ENCODE results near the gene MSRB3.
"Not testable (repeated sequence)": the region's sequence is repeated elsewhere in the genome, so short reads cannot be mapped to it uniquely, and the experiment has no call there.

Gene MSRB3

DNA sequence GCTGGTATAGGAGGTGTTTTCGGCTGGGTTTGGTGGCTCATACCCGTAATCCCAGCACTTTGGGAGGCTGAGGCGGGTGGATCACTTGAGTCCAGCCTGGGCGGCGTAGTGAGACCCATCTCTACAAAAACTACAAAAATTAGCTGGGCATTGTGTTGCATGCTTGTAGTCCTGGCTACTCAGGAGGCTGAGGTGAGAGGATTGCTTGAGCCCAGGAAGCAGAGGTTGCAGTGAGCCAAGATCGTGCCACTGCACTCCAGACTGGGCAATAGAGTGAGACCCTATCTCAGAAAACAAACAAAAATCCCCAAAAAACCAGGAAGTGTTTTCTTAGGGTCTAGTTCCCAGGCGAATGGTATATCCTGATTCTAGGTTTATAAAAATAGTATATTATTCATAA lies 7.0 kb downstream of the MSRB3 start:
- in situ Hi-C loops (cut with MboI; ENCODE audit: low sequenced_read_pairs) = not testable (repeated sequence)

DNA sequence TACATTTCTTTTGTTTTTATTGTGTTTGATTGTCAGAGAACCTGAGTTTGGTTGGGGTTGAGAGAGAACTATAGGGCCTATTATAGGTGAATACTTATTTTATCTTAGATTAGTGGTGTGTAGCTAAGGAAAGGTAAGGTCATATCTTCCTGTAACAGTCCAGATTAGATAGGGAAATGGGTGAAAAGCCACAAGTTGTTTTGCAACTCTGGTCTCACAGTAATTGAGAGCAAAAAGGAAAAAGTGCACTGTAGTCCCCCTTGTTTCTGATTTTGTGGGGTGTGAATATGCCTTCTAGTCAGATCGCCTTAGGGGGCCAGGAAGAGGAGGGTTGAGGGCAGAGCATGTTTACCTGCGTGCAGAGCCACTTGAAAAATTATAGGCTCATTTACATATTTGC lies 8.9 kb downstream of the MSRB3 start:
- in situ Hi-C loops (cut with MboI; ENCODE audit: low sequenced_read_pairs) = no loop called here

DNA sequence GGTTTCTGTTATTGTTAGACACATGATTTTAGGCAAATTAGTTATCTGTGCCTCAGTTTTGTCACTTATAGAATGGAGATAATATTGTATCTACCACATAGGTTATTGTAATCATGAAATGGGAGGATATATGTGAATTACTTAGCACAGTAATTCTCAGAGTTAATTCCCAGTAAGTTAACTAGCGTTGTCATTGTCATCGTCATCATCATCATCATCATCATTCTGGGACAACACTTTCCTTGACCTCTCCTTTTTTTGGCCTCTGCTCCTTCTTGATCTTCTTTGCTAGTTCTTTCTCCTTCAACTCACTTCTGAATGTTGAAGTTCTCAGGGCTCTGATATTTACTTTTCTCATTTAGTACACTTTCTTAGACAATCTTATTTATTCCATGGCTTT lies 13.8 kb downstream of the MSRB3 start:
- in situ Hi-C loops (cut with MboI; ENCODE audit: low sequenced_read_pairs) = no loop called here

DNA sequence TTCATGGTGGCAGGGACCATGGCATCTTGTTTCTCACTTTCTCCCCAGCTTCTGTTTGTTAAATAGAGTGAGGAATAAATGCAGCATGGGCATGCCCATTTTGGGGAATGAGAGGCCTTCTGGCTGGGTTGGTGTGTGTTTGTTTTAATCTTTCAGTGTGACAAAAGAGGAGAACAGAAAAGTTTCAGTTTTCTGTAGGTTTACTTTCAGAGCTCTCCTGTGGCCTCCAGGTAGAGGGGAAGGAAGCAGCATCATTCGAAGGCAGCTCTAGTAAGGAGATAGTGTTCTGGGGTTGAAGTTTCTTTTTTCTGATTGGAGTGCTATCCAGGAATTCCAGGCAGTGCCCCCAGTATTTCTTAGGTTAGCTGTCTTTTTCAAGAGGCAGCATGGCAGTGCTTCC lies 15.3 kb downstream of the MSRB3 start:
- in situ Hi-C loops (cut with MboI; ENCODE audit: low sequenced_read_pairs) = no loop called here

DNA sequence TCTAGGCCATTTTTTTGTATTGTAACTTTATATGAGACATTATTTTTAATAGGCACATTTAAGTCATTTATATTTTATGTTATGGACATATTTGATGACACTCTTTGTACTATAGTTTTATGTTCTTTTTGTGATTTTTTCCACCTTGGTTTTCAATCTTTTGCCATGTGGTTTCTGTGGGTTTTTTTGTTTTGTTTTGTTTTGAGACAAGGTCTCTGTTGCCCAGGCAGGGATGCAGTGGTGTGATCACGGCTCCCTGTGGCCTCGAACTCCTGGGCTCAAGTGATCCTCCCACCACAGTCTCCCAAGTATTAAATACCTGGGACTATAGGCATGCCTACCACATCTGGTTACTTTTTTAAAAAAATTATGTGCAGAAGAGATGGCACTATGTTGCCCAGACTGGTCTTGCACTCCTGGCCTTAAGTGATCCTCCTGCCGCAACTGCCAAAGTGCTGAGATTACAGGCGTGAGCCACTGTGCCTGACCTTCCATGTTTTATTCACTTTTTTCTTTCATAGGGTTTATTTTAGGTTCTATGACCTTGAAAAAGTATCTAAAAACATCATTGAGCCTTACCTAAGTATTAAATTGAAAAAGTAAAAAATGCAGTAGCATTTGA lies 16.3 kb downstream of the MSRB3 start:
- in situ Hi-C loops (cut with MboI; ENCODE audit: low sequenced_read_pairs) = no loop called here

DNA sequence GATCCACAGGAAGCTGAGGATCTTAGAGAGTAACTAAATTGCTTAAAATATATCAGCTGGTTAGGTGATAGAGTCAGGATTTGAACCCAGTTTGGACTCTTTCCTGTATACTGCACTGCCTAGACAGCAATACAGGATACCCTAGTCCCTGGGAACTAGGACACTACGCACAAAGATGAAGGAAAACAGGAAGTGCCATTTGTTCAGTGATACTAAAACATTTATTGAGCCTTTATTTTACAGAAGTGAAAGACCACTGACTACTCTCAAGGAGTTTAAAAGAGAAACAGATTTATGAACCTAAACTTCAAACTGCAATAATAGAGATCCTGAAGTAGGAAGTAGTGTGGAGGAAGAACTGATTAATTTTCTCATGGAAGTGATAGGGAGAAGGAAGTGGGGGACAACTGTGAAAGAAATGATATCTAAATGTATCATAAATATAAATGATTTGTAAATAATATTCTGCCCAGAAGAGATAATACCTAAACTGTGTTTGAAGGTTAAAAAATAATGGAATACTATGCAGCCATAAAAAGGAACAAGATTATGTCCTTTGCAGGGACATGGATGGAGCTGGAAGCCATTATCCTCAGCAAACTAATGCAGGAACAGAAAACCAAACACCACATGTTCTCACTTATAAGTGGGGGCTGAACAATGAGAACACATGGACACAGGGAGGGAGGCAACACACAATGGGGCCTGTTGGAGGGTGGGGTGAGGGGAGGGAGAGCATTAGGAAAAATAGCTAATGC lies 18.2 kb downstream of the MSRB3 start:
- in situ Hi-C loops (cut with MboI; ENCODE audit: low sequenced_read_pairs) = no loop called here

DNA sequence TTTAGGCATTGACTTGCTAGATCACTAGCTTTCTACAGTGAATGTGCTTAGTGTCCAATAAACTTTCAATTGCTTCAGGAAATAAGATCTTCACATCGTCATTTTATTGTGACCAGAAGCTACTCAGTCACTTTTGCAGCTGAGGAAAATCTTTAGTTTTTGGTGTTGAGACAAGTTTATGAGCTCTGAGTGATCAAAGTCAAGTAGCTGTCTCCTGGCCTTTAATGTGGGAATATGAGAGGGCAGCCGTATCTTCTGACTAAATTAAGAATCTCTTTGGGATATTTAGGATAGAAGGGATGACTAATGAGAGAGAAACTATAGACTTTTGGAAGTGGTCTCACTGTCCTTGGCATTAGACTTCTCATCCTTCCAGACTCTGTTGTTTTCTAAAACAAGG lies 21.6 kb downstream of the MSRB3 start:
- in situ Hi-C loops (cut with MboI; ENCODE audit: low sequenced_read_pairs) = no loop called here

DNA sequence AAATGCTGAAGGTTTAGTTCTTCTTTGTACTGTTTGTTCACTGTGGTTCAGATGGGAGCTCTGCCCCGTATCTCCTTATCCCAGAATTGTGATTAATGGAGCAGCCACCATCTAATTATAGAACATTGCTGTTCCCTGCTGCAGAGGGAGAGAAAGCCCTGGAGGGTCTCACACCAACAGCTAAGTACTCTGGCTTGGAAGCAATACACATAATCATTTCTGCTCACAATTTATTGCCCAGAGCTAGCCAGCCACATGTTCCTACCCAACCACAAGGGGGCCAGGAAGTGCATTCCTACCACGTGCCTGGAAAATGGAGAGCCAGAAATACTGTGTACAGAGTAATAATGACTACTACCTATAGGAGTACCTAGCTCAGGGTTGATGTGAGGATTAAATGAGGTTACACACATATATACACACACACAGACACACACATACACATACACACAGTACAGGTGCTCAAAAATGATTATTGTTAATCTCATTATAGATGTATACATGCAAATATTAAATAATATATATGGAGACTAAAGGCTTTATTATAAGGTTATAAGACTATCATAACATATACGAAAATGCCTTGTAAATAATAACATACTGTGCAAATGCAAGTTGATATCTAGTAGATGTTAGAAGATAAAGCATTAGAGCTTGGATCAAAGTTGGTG lies 22.3 kb downstream of the MSRB3 start:
- in situ Hi-C loops (cut with MboI; ENCODE audit: low sequenced_read_pairs) = no loop called here

DNA sequence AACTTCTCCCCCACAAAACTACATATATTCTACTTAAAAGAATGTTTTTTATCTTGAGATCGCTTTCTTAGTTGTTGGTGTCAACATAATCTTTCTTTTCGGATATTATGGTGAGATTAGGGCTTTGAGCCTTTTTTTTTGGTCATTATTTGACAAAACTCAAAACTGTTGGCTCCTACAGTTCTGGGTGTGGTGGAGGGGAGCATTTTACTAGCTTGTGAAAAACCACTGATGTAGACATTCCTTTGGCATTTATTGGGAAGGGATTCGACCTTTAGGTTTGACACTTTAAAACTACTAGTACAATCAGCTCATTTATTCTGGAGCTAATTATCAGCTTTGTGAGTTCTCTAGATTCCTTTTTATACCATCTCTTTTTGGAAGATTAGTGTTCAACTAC lies 24.4 kb downstream of the MSRB3 start:
- in situ Hi-C loops (cut with MboI; ENCODE audit: low sequenced_read_pairs) = no loop called here

DNA sequence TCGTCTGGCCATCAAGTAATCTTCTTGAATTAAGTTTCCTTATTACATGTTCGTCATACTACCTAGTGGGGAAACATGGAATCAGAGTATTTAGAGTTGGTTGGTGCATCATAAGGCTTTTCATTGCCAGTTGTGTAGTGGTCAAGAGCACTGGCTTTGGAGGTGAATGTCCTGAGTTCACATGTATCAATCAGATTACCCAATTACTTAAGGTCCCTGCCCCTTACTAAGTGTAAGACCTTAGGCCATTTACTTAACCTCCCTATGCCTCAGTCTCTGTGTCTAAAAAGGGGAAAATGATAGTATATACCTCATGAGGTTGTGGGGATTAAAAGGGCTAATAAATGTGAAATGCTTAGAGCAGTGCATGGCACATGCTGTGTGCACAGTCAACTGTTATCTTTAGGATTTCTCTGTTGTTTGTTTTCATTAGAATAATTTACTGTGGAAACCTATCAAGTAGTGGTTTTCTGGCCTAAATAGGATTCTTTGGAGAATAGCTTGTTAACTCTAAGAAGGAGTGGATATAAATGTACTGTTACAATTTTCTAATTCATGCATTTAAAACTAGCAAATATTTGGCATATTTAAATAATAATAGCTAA lies 27.0 kb downstream of the MSRB3 start:
- in situ Hi-C loops (cut with MboI; ENCODE audit: low sequenced_read_pairs) = no loop called here

DNA sequence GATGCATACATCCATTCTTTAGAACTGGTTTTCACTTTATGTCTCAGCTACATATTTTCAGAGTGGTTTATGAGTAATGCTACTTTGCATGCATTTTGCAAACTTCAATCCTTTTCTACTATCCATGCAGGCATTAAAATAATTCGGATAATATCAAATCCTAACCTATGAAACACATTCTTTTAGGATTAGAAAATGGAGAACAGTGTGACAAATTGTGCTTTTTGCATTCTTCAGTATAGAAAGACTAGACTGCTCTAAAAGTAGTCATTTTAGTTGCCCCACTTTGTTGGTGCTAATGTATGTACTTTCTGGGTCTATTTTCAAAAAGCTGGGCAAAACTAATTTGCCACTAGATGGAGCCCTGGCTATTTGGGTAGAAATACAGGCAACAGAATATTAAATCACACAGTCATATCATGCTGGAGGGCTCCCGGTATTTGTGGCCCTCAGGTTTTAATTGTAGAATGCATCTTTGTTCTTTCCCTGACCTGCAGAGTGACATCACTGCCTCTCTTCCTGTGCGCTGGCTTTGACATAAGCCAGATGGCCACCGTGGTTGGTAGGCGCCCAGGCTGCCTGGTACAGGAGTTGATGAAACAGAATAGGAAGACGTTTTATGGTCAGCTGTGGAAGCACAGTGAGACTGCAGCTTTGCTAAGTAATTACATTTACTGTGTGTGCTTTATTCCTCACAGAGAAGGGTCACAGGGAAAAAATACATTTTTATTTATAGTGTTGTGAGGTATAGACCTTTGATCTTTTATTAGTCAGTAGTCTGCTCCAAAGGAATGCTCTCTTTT lies 28.1 kb downstream of the MSRB3 start:
- in situ Hi-C loops (cut with MboI; ENCODE audit: low sequenced_read_pairs) = no loop called here

DNA sequence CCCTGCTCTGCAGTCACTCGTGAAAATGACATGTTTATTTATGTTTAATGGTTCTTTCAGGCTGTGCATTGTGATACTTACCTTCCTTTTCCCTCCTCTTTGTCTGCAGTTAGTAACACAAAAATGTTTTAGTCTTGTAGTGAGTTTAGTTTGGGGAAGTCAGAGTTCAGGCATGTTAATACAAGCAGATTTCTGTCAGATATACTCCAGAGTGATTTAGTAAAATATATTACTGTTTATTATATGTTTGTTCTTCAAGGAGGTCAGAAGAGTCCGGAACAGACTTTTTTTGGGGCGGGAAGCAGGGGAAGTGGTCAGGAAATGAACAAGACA lies 28.7 kb downstream of the MSRB3 start:
- in situ Hi-C loops (cut with MboI; ENCODE audit: low sequenced_read_pairs) = no loop called here

DNA sequence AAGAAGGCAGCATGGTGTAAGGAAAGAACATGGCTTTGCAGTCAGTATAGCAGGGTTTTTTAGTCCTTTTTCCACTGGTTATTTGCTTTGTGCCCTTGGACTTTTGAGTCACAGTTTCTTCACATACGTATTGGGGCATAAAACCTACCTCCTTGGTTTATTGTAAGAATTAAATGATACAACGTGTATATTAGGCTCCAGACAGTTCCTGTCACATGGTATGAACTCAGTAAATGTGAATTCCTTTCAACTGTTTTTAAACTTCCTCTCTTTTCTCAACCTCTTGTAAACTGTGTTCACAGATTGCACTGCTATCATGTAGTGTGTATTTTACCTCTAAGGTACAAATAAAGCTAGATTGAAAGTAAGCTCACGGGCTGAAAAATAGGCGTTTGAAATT lies 29.5 kb downstream of the MSRB3 start:
- in situ Hi-C loops (cut with MboI; ENCODE audit: low sequenced_read_pairs) = no loop called here

DNA sequence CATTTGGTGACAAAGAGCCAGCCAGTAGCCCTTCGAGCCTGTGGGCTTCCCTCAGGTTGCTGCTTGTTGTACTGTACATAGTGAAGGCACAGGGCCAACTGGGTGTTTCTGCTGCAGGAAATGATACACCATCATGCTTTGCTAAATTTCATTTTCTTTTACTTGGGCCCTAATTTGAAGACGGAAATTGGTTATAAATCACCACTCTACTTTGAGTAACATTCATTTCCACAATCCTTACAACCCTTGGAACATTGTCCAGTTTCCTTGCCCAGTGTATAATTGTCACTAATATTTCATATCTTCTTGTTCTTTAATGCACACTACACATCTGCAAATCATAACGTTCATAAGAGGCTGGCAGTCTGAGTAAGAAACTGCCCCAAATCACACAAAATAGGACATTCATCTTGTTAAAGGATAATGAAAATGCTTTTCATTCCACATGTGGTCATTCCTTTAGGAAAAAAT lies 30.2 kb downstream of the MSRB3 start:
- in situ Hi-C loops (cut with MboI; ENCODE audit: low sequenced_read_pairs) = no loop called here

DNA sequence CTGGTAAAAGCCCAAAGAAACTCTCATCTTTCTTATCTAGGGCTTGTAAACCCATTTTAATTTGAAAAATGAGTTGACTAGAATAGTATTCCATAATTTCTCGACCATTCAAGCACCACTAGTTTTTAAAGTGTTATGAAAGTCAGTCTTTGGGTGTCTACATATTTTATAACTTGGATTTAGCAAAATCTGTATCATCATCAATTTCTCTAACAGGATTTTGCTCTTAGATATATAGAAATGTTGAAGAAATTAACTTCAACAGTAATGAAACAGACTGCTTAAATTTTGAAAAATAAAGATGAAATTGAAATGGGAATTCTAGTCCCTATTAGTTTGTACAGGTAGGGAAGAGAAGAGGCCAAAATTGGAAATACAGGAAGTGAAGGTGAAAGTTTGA lies 32.8 kb downstream of the MSRB3 start:
- in situ Hi-C loops (cut with MboI; ENCODE audit: low sequenced_read_pairs) = no loop called here

DNA sequence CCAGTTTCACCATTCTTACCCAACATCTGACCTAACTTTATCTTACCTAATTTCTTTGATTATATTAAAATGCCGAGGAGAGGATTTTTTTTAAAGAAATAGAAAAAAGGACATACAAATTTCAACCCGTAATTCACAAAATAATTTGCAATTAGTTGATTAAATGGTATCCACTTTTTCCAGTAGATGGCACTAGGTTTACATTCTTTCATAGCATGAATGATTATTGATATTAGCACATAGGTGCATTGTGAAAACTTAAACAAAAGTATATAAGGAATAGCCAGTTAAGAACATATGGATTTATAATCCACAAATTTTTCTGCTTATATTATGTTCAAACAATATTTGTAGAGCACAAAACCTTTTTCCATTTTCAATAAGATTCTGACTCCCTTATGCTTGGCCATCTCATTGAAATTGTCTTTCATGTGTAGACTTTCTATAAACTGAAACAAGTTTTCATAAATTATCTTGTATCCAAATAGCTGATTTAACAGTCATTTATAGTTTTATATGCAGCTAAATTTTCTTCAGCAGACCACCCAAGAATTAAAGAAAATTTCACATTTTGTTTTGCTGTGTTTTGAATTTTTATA lies 35.3 kb downstream of the MSRB3 start:
- in situ Hi-C loops (cut with MboI; ENCODE audit: low sequenced_read_pairs) = no loop called here

DNA sequence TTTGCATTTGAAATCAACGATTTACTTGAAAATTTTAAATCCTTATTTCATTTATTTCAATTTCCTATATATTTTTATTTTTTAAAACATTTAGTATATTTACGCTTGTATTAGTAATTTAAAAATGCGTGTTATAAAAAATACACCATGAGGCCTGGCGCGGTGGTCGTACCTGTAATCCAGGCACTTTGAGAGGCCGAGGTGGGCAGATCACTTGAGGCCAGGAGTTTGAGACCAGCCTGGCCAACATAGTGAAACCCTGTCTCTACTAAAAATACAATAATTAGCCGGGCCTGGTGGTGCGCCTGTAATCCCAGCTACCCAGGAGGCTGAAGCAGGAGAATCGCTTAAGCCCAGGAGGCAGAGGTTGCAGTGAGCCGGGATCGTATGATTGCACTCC lies 36.8 kb downstream of the MSRB3 start:
- in situ Hi-C loops (cut with MboI; ENCODE audit: low sequenced_read_pairs) = not testable (repeated sequence)

DNA sequence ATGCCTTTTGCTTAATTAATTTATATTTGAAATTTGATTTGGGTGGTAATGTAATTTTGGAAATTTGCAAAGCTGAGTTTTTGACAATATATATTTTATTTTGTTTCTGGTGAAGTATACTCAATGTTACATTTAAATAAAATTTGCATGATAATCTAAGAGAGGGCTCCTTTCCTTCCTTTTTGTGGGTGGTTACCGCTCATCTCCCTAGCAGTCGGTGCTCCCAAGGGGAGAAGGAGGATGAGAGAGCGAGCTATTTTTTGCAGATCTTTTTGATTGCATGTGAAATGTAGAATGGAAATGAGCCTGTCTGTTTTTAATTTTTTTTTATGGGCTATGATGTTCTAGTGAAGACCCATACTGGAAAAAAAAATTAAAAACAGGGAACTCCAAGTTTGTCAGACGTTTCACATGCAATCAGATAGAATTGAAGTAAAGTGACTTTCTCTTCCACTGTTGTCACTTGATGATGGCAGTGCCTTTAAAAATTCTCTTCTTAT lies 39.8 kb downstream of the MSRB3 start:
- in situ Hi-C loops (cut with MboI; ENCODE audit: low sequenced_read_pairs) = no loop called here

DNA sequence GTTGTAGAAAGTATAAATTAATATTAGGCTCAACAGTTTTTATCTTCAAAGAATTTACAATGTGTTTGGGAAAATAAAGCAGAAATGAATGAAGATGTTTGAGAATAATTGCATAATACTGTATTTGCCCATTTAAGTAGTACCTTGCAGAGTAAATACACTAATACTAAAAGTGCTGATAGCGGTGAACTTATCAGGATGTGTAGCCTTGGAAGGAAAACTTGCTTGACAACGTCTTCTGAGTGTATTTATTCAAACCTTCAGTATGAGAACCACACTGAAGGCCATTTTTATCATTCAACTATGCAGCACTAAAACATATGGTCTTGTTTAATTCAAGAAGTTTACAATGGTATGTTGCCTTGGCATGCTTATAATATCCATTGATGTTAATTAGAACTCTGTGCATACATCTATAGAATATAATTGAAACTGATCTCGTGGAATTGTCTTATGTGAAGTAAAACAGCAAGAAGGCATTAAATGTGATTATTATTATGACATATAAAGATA lies 41.3 kb downstream of the MSRB3 start:
- in situ Hi-C loops (cut with MboI; ENCODE audit: low sequenced_read_pairs) = no loop called here

DNA sequence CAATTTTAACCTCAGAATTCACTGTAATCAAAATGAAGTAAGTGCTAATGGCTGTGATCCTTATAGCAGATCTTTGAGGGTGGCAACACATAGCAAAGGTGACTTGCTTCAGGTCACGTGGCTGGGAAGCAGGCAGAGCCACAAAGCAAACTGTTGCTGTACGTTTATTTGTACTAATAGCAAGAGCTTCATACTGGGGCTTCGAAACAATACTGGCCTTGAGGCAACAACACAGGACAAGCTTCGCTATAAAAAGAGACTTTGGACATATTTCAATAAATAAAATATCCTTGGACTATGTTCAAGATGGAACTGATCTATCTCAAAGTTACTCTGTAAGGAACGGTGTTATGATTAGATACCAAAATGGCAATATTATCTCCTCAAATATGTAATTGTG lies 44.6 kb downstream of the MSRB3 start:
- in situ Hi-C loops (cut with MboI; ENCODE audit: low sequenced_read_pairs) = no loop called here
